ENCODE data around the gene ALPI. TPM values are rescaled to one million over a fixed set of nuclear protein-coding genes. Genes with fewer than 3 reads are reported as not detected.

ALPI gene
- total and polyA plus RNA-seq, 10 of the 15 experiments (the other 5 are each of a cell fraction or from before 2014, with no cell fraction given) = not detected

GRCh38 chr2:232486558-232487384 is 30.8 kb downstream of the ALPI start:
- no peaks in the 10 kb centered on the region for H3K36me3 ChIP-seq (ENCODE audit: control insufficient read depth in 2 of 2, insufficient read depth in 2 of 2, low read length in 1 of 2)
- no peak overlapping the region for H3K4me2 ChIP-seq (ENCODE audit: control insufficient read depth, insufficient read depth)
- RAD21 ChIA-PET (ENCODE audit: unreplicated experiment) = no interaction called here
- SMC1A ChIA-PET (ENCODE audit: uncharacterized antibody, unreplicated experiment) = no interaction called here
- no peak overlapping the region for H3K27ac ChIP-seq (ENCODE audit: control insufficient read depth, insufficient read depth)
- TF ChIP-seq, protein P1, sequence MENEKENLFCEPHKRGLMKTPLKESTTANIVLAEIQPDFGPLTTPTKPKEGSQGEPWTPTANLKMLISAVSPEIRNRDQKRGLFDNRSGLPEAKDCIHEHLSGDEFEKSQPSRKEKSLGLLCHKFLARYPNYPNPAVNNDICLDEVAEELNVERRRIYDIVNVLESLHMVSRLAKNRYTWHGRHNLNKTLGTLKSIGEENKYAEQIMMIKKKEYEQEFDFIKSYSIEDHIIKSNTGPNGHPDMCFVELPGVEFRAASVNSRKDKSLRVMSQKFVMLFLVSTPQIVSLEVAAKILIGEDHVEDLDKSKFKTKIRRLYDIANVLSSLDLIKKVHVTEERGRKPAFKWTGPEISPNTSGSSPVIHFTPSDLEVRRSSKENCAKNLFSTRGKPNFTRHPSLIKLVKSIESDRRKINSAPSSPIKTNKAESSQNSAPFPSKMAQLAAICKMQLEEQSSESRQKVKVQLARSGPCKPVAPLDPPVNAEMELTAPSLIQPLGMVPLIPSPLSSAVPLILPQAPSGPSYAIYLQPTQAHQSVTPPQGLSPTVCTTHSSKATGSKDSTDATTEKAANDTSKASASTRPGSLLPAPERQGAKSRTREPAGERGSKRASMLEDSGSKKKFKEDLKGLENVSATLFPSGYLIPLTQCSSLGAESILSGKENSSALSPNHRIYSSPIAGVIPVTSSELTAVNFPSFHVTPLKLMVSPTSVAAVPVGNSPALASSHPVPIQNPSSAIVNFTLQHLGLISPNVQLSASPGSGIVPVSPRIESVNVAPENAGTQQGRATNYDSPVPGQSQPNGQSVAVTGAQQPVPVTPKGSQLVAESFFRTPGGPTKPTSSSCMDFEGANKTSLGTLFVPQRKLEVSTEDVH (IDR thresholded peaks at IDR 0.05; ENCODE audit: low read depth, partially characterized antibody) = no peak
- no peak for TF ChIP-seq ESRRA (IDR thresholded peaks at IDR 0.05; ENCODE audit: low read length)
- TF ChIP-seq SREBF1 (IDR thresholded peaks at IDR 0.05; ENCODE audit: low read length) = no peak
- no peak for TF ChIP-seq HDGF (IDR thresholded peaks at IDR 0.05)
- no peak for TF ChIP-seq MXI1 (IDR thresholded peaks at IDR 0.05; ENCODE audit: low read depth, low read length)
- TF ChIP-seq NR2C2 (IDR thresholded peaks at IDR 0.05; ENCODE audit: borderline replicate concordance, control insufficient read depth, insufficient read length, low read depth) = no peak
- TF ChIP-seq DPF2 (IDR thresholded peaks at IDR 0.05) = no peak
- CTCF ChIA-PET = no interaction called here
- no TSS peak for BruUV-seq (replicated peaks)
- ATAC-seq (no peak), FAIRE-seq (no peak), DNase-seq (ENCODE audit: low read depth, low spot score) (no peak)
- WGBS (ENCODE audit: insufficient coverage, insufficient replicate concordance, low lambda C conversion rate, missing lambda C conversion rate) = 33% methylated on average over 53 of the region's 74 CpGs
- H3K4me1 ChIP-seq (ENCODE audit: control insufficient read depth, insufficient read depth, low read length) = no peaks in the 10 kb centered on the region
- H3K4me3 ChIP-seq = no peak overlapping the region
- no peaks in the 10 kb centered on the region for H3K79me2 ChIP-seq (ENCODE audit: control insufficient read depth, insufficient read depth, low read length)
- no peaks in the 10 kb centered on the region for H4K20me1 ChIP-seq (ENCODE audit: control insufficient read depth, insufficient read depth)
- peaks cover 0 to 16% of the 10 kb centered on the region in 2 experiments; a peak in 3 of 4 replicates for H3K27me3 ChIP-seq (replicated peaks in 1 of 2; ENCODE audit: control insufficient read depth in 2 of 2, insufficient read depth in 2 of 2, low read length in 1 of 2)
- in situ Hi-C loops (cut with MboI) = no loop called here
- no peak overlapping the region for H2AFZ ChIP-seq (ENCODE audit: control insufficient read depth, low read depth, low read length)
- intact Hi-C loops (cut with micrococcal nuclease; ENCODE audit: unreplicated experiment) = no loop called here
- H3K9ac ChIP-seq (ENCODE audit: control insufficient read depth, insufficient read depth, low read length) = no peak overlapping the region
- no peaks in the 10 kb centered on the region for H3K9me3 ChIP-seq (replicated peaks; ENCODE audit: control insufficient read depth, insufficient read depth, low read length)
- POLR2A ChIA-PET = no interaction called here
